C4-2B (cell line): ENCODE results near the gene MMP17.
"Not testable (repeated sequence)": the region's sequence is repeated elsewhere in the genome, so short reads cannot be mapped to it uniquely, and the experiment has no call there.

Experiments
- H3K27ac ChIP-seq: fragments of 450-650 bp; 2 replicates; pipeline ENCODE4 v1.5.1; 2017
- ZFX ChIP-seq: fragments of 450-650 bp; IDR thresholded peaks from 2 replicates; pipeline ENCODE4 v1.6.1; 2017
- TF ChIP-seq, protein P1 (sequence below): fragments of 450-650 bp; conservative IDR thresholded peaks from 2 replicates; pipeline ENCODE4 v1.5.1; 2017; ENCODE audit warnings: mild to moderate bottlenecking

The MMP17 gene

DNA sequence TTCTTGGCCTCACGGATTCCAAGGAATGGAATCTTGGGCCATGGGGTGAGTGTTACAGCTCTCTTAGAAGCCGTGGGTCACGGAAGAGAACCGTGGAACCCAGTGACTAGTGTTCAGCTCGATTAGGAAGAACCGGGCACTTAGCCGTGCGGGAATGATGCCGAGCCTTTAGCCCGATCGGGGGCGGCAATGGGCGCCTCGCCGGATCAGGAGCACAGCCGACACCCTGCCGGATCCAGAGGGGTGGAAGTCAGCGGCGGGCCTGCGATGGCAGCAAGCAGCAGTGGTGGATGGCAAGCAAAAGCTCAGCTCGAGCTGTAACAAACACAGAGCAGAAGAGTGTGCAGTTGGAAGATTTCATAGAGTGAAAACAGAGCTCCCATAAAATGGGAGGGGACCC is 45.1 kb downstream of the MMP17 start:
- TF ChIP-seq, protein P1, sequence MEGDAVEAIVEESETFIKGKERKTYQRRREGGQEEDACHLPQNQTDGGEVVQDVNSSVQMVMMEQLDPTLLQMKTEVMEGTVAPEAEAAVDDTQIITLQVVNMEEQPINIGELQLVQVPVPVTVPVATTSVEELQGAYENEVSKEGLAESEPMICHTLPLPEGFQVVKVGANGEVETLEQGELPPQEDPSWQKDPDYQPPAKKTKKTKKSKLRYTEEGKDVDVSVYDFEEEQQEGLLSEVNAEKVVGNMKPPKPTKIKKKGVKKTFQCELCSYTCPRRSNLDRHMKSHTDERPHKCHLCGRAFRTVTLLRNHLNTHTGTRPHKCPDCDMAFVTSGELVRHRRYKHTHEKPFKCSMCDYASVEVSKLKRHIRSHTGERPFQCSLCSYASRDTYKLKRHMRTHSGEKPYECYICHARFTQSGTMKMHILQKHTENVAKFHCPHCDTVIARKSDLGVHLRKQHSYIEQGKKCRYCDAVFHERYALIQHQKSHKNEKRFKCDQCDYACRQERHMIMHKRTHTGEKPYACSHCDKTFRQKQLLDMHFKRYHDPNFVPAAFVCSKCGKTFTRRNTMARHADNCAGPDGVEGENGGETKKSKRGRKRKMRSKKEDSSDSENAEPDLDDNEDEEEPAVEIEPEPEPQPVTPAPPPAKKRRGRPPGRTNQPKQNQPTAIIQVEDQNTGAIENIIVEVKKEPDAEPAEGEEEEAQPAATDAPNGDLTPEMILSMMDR: no peak
- TF ChIP-seq ZFX: no peak
- H3K27ac ChIP-seq: no peak overlapping the region

DNA sequence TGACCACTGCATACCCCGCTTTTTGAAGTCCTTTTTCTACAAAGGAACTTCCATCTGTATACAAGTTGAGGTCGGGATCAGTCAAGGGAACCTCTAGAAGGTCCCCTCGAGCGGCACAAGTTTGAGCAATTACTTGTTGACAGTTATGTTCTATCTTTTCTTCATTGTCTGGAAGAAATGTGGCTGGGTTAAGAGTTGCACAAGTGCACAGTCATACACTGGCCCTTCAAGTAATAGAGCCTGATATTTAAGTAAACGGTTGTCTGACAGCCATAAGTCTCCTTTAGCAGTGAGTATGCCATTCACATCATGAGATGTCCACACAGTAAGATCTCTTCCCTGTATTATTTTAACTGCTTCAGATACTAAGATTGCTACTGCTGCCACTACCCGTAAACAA is 46.8 kb downstream of the MMP17 start:
- H3K27ac ChIP-seq: not testable (repeated sequence)

GRCh38 chr12:131877216-131877615 is 49.0 kb downstream of the MMP17 start:
- not testable (repeated sequence) for H3K27ac ChIP-seq

DNA sequence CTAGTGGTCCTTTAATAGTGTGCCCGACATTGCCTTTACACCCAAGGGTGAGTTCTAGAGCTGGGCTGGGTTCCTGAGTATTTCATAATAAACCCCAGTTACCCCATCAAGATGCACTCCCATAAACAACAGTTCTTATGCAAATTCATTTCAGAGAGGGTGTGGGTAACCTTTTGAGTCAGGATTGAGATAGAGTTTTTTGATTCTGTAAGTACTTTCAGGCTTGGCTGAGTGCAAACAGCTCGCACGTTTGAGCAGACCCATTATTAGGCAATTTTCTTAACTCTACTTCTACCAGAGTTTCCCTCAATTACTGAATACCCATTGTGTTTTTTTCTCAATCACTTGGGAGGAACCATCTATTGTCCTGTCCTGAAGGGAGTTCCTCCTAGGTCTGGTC is 50.2 kb downstream of the MMP17 start:
- H3K27ac ChIP-seq: not testable (repeated sequence)

- no peak overlapping the region for H3K27ac ChIP-seq
- no peak for TF ChIP-seq ZFX
- TF ChIP-seq, protein P1: no peak
Measured at GRCh38 chr12:131882804-131883520, 54.8 kb downstream of the MMP17 start.

DNA sequence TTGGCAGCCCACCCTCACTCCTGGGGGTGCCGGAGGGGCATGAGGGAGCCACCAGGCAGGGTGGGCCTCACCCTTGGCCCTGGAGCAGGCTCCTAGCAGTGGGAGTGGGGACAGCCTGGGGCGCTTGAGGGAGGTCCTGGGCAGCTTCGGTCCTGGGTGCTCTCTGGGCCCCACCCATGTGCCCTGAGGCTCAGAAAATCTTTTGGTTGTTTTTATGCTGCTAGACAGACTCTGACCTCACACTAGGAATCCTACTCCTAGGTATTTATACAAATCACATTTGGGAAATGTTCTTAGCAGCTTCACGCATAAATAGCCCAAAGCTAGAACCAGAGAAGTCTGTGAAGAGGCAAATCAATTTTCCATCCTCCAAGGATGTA is 55.3 kb downstream of the MMP17 start:
- TF ChIP-seq, protein P1: no peak
- TF ChIP-seq ZFX: no peak
- no peak overlapping the region for H3K27ac ChIP-seq

DNA sequence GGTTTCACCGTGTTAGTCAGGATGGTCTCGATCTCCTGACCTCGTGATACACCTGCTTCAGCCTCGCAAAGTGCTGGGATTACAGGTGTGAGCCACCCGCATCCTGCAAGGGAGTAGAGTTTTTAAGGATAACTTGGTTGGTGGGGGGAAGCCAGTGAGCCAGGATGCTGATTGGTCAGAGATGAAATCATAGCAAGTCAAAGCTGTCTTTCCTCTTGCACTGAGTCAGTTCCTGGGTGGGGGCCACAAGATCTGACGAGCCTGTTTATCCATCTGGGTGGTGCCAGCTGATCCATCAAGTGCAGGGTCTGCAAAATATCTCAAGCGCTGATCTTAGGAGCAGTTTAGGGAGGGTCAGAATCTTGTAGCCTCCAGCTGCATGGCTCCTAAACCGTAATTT is 56.9 kb downstream of the MMP17 start:
- H3K27ac ChIP-seq: not testable (repeated sequence)

GRCh38 chr12:131885543-131886057 is 57.4 kb downstream of the MMP17 start:
- no peak overlapping the region for H3K27ac ChIP-seq
- TF ChIP-seq, protein P1: no peak
- TF ChIP-seq ZFX: no peak

GRCh38 chr12:131891722-131892121 is 63.5 kb downstream of the MMP17 start:
- not testable (repeated sequence) for H3K27ac ChIP-seq

- no peak for TF ChIP-seq ZFX
- TF ChIP-seq, protein P1: no peak
- no peak overlapping the region for H3K27ac ChIP-seq
Measured at GRCh38 chr12:131892711-131893604, 64.8 kb downstream of the MMP17 start.
